HCT116 (cell line): ENCODE data around the gene PAX5. TPM values are rescaled to one million over a fixed set of nuclear protein-coding genes. Genes with fewer than 3 reads are reported as not detected.

Source experiments
- ATAC-seq: fragments of 200-7000 bp; cut with Tn5 transposase; 2 replicates; pipeline ENCODE4 v1.9.1; 2020; ENCODE audit warnings: mild to moderate bottlenecking, moderate library complexity
- BruUV-seq: library from RNA; stranded (reverse); fragments of 400-500 nt; replicated peaks from 2 replicates; lab custom pipeline; 2021; lab: Mats Ljungman, UMichigan
- CTCF ChIA-PET: fragments of 300-600 bp; sonication (Branson Sonifier 250); formaldehyde crosslinking; loops from one replicate; lab custom pipeline; 2021; ENCODE audit warnings: antibody characterized with exemption; lab: Charles Lee
- POLR2A ChIA-PET: fragments of 300-600, 350-600 bp; sonication (Branson Sonifier 250); formaldehyde crosslinking; loops from one replicate; lab custom pipeline; 2021; ENCODE audit warnings: antibody characterized with exemption; lab: Charles Lee
- RAD21 ChIA-PET, 2 experiments: fragments of 300-600 bp; sonication (Branson Sonifier 250); formaldehyde crosslinking; loops; one replicate each; lab custom pipeline; 2023; ENCODE audit warnings: low total read pairs in 2 of 2; ENCODE audit not compliant: uncharacterized antibody in 2 of 2, unreplicated experiment in 2 of 2, low non-redundant PET in 1 of 2; lab: Charles Lee
- DNase-seq: peaks from one replicate; pipeline ENCODE4 v3.0.0-alpha.2; 2010; ENCODE audit warnings: low read depth, low spot score
- H2AFZ ChIP-seq: fragments of 200-600 bp; shearing (Covaris generic), sonication (generic); 2 replicates; pipeline ENCODE4 v1.6.1; 2017; ENCODE audit warnings: low read depth, mixed run types, mixed read lengths, antibody characterized with exemption, low read length; ENCODE audit not compliant: poor library complexity, severe bottlenecking
- H3K27ac ChIP-seq: 2 replicates; pipeline ENCODE4 v1.5.1; 2012; ENCODE audit warnings: low read depth, low read length
- H3K27me3 ChIP-seq: fragments of 200-600 bp; sonication (generic); 2 replicates; pipeline ENCODE4 v1.6.1; 2016; ENCODE audit warnings: mixed run types, low read length, mixed read lengths; ENCODE audit not compliant: insufficient read depth
- H3K36me3 ChIP-seq, 2 experiments: fragments of 200-500 bp in 1 of 2; fragments of 200-600 bp in 1 of 2; sonication (Bioruptor generic) in 1 of 2; sonication (generic) in 1 of 2; 2 replicates each; pipeline versions ENCODE4 v1.5.1 to v1.6.1; 2014 to 2016; ENCODE audit warnings: low read length in 2 of 2, inconsistent platforms in 1 of 2, mixed read lengths in 1 of 2, mixed run types in 1 of 2; ENCODE audit not compliant: insufficient read depth in 2 of 2, control insufficient read depth in 1 of 2
- H3K4me1 ChIP-seq, 2 experiments: fragments of 200-600 bp in 1 of 2; sonication (generic) in 1 of 2; 2 replicates each; pipeline versions ENCODE4 v1.5.1 to v1.6.1; 2012 to 2017; ENCODE audit warnings: low read length in 2 of 2, inconsistent platforms in 1 of 2, mild to moderate bottlenecking in 1 of 2, mixed read lengths in 1 of 2, mixed run types in 1 of 2, moderate library complexity in 1 of 2; ENCODE audit not compliant: insufficient read depth in 2 of 2, control insufficient read depth in 1 of 2
- H3K4me2 ChIP-seq: fragments of 200-600 bp; sonication (generic); 2 replicates; pipeline ENCODE4 v1.6.1; 2017; ENCODE audit warnings: mixed run types, low read length, mixed read lengths
- H3K4me3 ChIP-seq, 2 experiments: fragments of 200-600 bp in 1 of 2; sonication (generic) in 1 of 2; replicated peaks in 1 of 2; 2 replicates each; pipeline ENCODE4 v1.5.1; 2011 to 2016; ENCODE audit warnings: low read length in 2 of 2, control low read depth in 1 of 2, low read depth in 1 of 2, mild to moderate bottlenecking in 1 of 2, mixed read lengths in 1 of 2, mixed run types in 1 of 2
- H3K79me2 ChIP-seq: fragments of 200-600 bp; sonication (generic); 2 replicates; pipeline ENCODE4 v1.6.1; 2017; ENCODE audit warnings: mild to moderate bottlenecking, mixed run types, low read length, moderate library complexity, mixed read lengths; ENCODE audit not compliant: insufficient read depth
- H3K9ac ChIP-seq: fragments of 200-600 bp; sonication (generic); 2 replicates; pipeline ENCODE4 v1.6.1; 2016; ENCODE audit warnings: low read length, mixed read lengths
- H3K9me2 ChIP-seq: fragments of 200-600 bp; sonication (generic), shearing (Covaris generic); 2 replicates; pipeline ENCODE4 v1.6.1; 2017; ENCODE audit warnings: mixed run types, mild to moderate bottlenecking, moderate library complexity; ENCODE audit not compliant: insufficient read depth
- H3K9me3 ChIP-seq, 2 experiments: fragments of 200-500 bp in 1 of 2; fragments of 200-600 bp in 1 of 2; sonication (Bioruptor generic) in 1 of 2; sonication (generic) in 1 of 2; 2 replicates each; pipeline ENCODE4 v1.6.1; 2014 to 2017; ENCODE audit warnings: low read length in 2 of 2, mixed read lengths in 2 of 2, inconsistent platforms in 1 of 2, low read depth in 1 of 2, mild to moderate bottlenecking in 1 of 2, mixed run types in 1 of 2, moderate library complexity in 1 of 2; ENCODE audit not compliant: control insufficient read depth in 1 of 2, insufficient read depth in 1 of 2
- H4K20me1 ChIP-seq: fragments of 200-600 bp; sonication (generic), shearing (Covaris generic); 2 replicates; pipeline ENCODE4 v1.6.1; 2017; ENCODE audit warnings: mixed run types, mild to moderate bottlenecking, moderate library complexity; ENCODE audit not compliant: insufficient read depth
- CBX3 ChIP-seq: IDR thresholded peaks from 2 replicates; pipeline ENCODE4 v1.6.1; 2012; ENCODE audit warnings: low read depth
- CEBPB ChIP-seq: IDR thresholded peaks from 2 replicates; pipeline ENCODE4 v1.6.1; 2012; ENCODE audit warnings: low read depth
- CTCF ChIP-seq, 3 experiments: fragments of 200-600 bp in 1 of 3; sonication (generic) in 1 of 3; IDR thresholded peaks in 2 of 3; conservative IDR thresholded peaks in 1 of 3; 2 replicates each; pipeline ENCODE4 v1.5.1; 2012 to 2017; ENCODE audit warnings: low read depth in 2 of 3, low read length in 2 of 3, antibody characterized with exemption in 1 of 3, borderline replicate concordance in 1 of 3, control low read depth in 1 of 3, mild to moderate bottlenecking in 1 of 3, mixed read lengths in 1 of 3, mixed run types in 1 of 3, moderate library complexity in 1 of 3; ENCODE audit not compliant: insufficient read depth in 1 of 3
- ELF1 ChIP-seq: IDR thresholded peaks from 2 replicates; pipeline ENCODE4 v1.6.1; 2012; ENCODE audit warnings: low read depth, borderline replicate concordance
- EZH2 ChIP-seq: fragments of 200-600 bp; sonication (generic); IDR thresholded peaks from 2 replicates; pipeline ENCODE4 v1.6.1; 2017; ENCODE audit warnings: antibody characterized with exemption, mixed run types
- EZH2phosphoT487 ChIP-seq: fragments of 200-600 bp; IDR thresholded peaks from 2 replicates; pipeline ENCODE4 v1.6.1; 2018; ENCODE audit warnings: antibody characterized with exemption, borderline replicate concordance
- JUND ChIP-seq: IDR thresholded peaks from 2 replicates; pipeline ENCODE4 v1.6.1; 2012
- SIN3A ChIP-seq: IDR thresholded peaks from 2 replicates; pipeline ENCODE4 v1.6.1; 2012; ENCODE audit warnings: low read depth
- TCF7L2 ChIP-seq: IDR thresholded peaks from 2 replicates; pipeline ENCODE4 v1.7.0; 2011; ENCODE audit warnings: borderline replicate concordance, inconsistent platforms; ENCODE audit not compliant: insufficient read depth, insufficient read length; ENCODE audit errors: extremely low read depth
- YY1 ChIP-seq: IDR thresholded peaks from 2 replicates; pipeline ENCODE4 v1.6.1; 2011; ENCODE audit warnings: low read length, low read depth, moderate library complexity, mild to moderate bottlenecking; ENCODE audit not compliant: insufficient replicate concordance; ENCODE audit errors: extremely low read depth
- ZBTB33 ChIP-seq: IDR thresholded peaks from 2 replicates; pipeline ENCODE4 v1.6.1; 2011; ENCODE audit warnings: mild to moderate bottlenecking, low read length, moderate library complexity; ENCODE audit not compliant: insufficient replicate concordance; ENCODE audit errors: extremely low read depth
- ZFX ChIP-seq: fragments of 450-650 bp; IDR thresholded peaks from 2 replicates; pipeline ENCODE4 v1.6.1; 2017
- ZNF274 ChIP-seq: fragments of 200-500 bp; sonication (Bioruptor generic); IDR thresholded peaks from 2 replicates; pipeline ENCODE4 v1.6.1; 2014; ENCODE audit warnings: mild to moderate bottlenecking, low read depth, low read length, inconsistent platforms
- intact Hi-C: fragments of 100-400 bp; cut with micrococcal nuclease; formaldehyde crosslinking; loops from 2 replicates; pipeline ENCODE4 v1.10.0; 2022
- total RNA-seq: library from RNA; stranded (reverse); gene quantifications from one replicate; pipeline ENCODE4 v1.2.1, GENCODE V29; 2021; ENCODE audit not compliant: unreplicated experiment
- TF ChIP-seq, protein P1 (sequence below): IDR thresholded peaks from 2 replicates; pipeline ENCODE4 v1.6.1; 2012

Gene PAX5
- total RNA-seq, 1 experiment from 2014 or later, result 0.17 TPM

GRCh38 chr9:36847781-36848673 is 186.0 kb downstream of the PAX5 start (continued):
- TF ChIP-seq CTCF (IDR thresholded peaks at IDR 0.05 in 2 of 3, conservative IDR thresholded peaks at IDR 0.05 in 1 of 3; ENCODE audit: borderline replicate concordance in 1 of 3, insufficient read depth in 1 of 3, low read depth in 2 of 3, low read length in 2 of 3), result no peak
- TF ChIP-seq JUND, result no peak
- TF ChIP-seq, protein P1, sequence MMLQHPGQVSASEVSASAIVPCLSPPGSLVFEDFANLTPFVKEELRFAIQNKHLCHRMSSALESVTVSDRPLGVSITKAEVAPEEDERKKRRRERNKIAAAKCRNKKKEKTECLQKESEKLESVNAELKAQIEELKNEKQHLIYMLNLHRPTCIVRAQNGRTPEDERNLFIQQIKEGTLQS, result no peak
- TF ChIP-seq ZFX, result no peak
- no peak for TF ChIP-seq ZBTB33
- TF ChIP-seq ZNF274, result no peak
- no peak for TF ChIP-seq CBX3
- TF ChIP-seq ELF1, result no peak

DNA sequence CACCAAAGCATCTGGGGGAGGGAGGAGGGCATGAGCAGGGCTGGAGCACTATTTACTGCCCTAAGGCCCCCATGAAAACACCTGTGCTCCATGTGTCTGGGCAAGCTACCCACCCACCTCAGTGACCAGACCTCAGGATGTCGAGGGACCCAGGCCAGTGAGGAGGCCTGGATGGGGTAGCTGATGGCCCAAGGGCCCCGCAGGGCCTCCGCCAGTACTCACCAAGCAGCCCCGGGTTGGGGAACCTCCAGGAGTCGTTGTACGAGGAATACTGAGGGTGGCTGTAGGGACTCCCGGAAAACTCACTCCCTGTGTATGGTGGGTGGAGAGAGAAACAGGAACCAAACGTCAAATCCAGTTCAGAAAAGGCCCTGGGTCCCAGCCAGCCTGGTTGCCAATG is 187.4 kb downstream of the PAX5 start:
- Histone ChIP-seq H3K4me1 (no peaks in the 10 kb centered on the region), H4K20me1 (no peaks in the 10 kb centered on the region), H3K9me3 (no peaks in the 10 kb centered on the region), H3K27me3 (no peaks in the 10 kb centered on the region), H3K4me3 (no peak overlapping the region), H3K79me2 (no peaks in the 10 kb centered on the region), H3K27ac (no peak overlapping the region), H2AFZ (no peak overlapping the region), H3K9me2 (no peaks in the 10 kb centered on the region), H3K36me3 (no peaks in the 10 kb centered on the region), H3K9ac (no peak overlapping the region), H3K4me2 (no peak overlapping the region)
- intact Hi-C loops, result no loop called here
- ATAC-seq (no peak), DNase-seq (no peak)
- ChIA-PET POLR2A (no interaction called here), RAD21 (no interaction called here), CTCF (no interaction called here)
- BruUV-seq, result no TSS peak
- TF ChIP-seq ZFX (no peak), TCF7L2 (no peak), CTCF (IDR thresholded peaks at IDR 0.05 in 2 of 3, conservative IDR thresholded peaks at IDR 0.05 in 1 of 3; ENCODE audit: borderline replicate concordance in 1 of 3, insufficient read depth in 1 of 3, low read depth in 2 of 3, low read length in 2 of 3) (no peak), CEBPB (no peak), EZH2phosphoT487 (no peak), JUND (no peak), CBX3 (no peak), YY1 (no peak), EZH2 (no peak), SIN3A (no peak)
- TF ChIP-seq, protein P1, result no peak
